SIG-M5 (cell line): ENCODE results near the gene CIRBP.

Experiments used
- DNase-seq: peaks from one replicate; lab custom pipeline; 2025; lab: John Stamatoyannopoulos, UW

Gene CIRBP

DNA sequence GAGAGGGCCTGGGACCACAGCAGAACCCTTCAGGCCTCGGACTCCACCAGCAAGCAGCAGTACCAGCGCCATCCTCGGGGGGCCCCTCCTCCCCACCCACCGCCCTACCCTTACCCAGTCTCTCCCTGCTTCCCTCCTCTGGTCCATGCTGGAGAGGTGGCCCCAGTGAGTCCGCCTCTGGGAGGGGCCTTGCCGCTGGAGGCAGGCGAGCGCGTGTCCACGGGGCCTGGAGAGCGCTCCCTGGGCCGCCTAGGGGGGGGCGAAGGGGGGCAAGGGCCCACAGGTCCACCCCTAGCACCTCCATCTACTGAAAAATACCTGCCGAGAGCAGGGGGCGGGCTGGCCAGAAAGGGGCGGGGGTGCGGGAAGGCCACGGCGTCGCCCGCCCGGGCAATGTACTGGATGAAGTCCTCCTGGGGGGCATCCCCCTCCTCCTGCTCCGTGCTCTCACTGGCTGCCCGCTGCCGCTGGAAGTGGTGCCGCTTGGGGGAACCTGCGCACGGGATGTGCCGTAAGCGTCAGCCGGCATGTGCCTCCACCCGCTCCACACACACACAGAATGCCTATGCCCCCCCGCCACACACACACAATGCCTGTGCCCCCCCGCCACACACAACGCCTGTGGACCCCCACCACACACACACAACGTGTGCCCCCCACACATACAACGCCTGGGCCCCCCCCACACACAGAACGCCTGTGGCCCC is 38.2 kb upstream of the CIRBP start:
- DNase-seq, result no peak

- DNase-seq, result no peak
These were observed 37.1 kb upstream of the CIRBP start for GRCh38 chr19:1231729-1232637.

DNA sequence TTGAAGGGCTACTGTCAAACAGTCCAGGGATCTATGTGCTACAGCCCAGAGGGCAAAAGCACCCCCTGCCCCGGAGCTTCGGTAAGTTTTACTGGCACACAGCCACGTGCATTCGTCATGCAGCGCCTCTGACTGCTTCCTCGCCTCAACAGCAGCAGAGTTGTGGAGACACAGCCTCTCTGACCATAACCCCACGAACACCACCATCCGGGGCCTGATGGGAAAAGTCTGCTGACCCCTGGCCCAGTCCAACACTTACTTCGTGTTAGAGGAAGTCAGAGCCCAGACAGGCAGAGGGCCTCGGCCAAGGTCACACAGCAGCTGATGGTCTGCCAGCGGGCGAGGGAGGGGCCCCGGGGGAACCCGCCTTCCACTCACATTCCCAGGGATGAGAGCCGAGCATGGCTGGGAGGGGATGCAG is 36.5 kb upstream of the CIRBP start:
- DNase-seq, result no peak

DNA sequence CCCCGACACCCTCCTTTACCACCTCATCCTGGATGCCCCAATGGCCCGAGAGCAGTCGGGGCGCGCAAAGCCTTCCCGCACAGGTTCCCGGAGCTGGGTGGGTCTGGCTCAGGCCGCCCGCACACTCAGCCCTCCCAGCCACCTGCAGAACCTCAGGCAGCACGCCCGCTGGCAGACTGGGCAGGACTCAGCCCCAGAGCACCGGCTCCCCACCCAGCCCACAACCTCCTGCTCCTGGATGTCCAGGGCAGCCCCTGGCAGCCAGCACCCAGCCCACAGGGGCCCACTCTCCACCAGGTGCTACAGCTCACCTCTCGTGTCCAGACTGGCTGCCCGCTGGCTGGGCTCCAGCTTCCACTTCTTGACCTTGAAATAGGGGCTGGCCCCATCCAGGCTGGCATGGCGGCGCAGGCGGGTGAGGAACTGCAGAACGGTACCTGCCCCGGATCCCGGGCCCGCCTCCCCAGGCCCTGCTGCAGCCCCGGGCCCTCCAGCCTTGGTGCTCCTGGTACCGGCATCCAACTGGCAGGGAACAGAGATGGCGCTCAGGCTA is 35.9 kb upstream of the CIRBP start:
- DNase-seq, result no peak

DNA sequence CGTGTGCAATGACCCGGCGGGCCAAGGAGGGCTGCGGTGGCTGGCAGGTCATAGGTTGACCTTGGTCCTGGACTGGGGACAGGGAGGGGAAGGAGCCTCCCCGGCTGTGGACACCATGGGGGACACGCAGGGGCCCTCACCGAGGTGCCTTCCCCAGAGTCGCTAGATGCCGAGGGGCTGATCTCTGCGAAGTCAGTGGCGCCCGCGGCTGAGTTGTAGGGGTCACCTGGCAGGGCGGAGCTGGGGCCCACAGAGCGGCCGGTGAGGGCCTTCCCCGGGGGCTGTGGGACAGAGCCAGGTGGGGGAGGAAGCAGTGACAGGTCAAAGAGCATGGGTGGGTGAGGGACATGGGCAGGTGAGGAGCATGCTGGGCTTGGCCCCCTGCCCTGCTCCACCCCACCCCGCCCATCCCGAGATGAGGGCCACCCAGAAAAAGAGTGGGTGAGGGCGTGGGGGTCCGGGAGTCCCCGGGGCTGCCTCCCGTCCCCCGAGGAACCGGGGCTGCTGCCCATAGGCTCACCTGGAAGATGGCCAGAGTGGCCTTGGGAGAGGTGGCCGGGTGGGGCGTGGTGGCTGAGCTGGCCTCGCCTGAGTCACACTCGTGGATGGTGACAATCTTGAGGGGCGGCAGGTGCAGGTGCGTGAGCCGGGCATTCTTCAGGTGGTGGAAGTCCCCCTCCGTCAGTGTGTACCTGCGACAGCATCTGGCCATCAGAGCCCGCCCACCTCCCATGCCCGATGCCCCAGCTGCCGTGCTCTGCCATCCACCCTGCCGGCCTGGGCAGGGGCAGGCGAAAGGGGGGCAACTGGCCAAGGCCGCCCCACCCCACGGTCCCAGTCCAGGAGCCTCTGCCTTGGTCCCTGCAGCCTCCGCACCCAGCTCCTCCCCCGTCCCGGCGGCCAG is 34.8 kb upstream of the CIRBP start:
- no peak for DNase-seq

- no peak for DNase-seq
These were observed 34.2 kb upstream of the CIRBP start for GRCh38 chr19:1234955-1235380.

- no peak for DNase-seq
These were observed 33.2 kb upstream of the CIRBP start for GRCh38 chr19:1235625-1236538.

DNA sequence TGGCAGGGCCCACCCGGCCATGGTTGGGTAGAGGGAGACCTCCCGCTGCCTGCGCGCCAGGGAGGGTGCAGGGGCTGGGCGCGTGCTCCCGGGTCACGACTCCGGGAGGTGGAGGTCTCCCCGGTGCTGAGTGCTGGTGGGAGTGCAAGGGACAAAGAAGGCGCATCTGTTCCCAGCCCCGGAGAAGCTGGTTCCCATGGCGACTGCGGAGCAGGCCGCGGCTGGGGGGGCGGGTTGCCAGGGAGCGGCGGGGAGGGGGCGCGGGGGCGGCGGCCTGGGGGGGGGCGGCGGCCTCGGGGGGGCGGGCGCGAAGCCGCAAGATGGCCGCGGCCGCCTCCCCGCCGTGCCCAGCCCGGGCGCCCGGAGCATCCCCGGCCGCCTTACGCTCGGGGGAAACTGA is 32.6 kb upstream of the CIRBP start:
- DNase-seq, result no peak

GRCh38 chr19:1237027-1237659 is 32.0 kb upstream of the CIRBP start:
- DNase-seq, result no peak

GRCh38 chr19:1237754-1238368 is 31.3 kb upstream of the CIRBP start, which contains the start of gene CBARP:
Gene CBARP, minus strand, starts transcription at chr19:1238005. Its CDS starts 1,905 bp downstream, at chr19:1236100.
- no peak for DNase-seq

DNA sequence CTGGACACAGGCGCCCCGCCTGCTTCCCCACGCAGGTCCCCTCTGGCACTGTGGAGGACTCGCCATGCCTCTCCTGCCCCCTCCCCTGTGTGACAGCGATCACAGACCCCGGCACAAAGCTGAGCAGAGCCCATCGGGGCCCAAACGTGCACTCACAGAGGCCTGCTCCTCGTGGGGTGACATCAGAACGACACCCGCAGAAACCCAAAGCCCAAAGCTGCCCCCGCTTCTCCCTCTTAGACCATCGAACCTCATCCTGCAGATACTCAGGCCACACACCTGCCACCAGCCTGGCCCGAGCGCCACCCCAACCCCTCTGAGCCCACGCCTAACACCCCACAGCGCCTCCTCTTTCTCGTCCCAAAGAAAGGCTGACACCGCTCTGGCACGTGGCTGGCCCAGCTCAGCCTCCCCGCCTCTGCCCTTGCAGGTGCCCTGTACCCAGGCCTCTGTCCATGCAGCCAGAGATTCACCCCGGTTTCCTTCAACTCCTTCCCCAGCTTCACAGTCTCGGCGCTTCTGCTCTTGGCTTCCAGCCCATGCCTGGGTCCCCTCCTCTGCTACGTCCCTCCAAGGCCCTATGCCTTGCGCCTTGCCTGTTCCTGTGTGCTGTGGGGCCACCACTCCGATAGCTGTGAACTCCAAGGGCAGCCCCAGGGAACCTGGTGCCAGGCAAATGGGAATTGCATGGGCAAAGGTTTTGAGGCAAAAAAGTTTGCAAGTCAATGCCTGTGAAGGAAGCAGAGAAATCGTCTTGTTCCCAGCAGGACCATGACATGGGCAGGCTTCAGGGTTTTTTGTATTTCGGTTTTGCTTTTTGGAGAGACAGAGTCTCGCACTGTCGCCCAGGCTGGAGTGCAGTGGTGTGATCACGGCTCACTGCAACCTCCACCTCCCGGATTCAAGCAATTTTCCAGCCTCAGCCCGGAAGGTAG is 30.5 kb upstream of the CIRBP start:
- DNase-seq, result no peak

DNA sequence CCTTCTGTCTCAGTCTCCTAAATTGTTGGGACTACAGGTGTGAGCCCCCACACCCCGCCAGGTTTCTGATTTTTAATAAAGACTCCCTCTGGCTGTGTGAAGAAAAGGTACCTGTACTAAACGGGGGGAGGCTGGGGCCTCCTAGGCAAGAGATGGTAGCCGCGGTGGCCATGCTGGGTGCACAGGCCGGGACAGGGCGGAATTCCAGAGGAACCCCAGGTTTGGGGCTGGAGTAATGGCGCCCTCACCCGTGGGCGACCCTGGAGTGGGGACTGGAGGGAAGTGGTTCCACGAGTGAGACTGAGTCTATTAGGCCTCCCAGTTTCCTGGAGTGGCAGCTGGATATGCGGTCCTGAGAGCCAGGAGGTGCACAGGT is 29.7 kb upstream of the CIRBP start:
- DNase-seq, result no peak

DNA sequence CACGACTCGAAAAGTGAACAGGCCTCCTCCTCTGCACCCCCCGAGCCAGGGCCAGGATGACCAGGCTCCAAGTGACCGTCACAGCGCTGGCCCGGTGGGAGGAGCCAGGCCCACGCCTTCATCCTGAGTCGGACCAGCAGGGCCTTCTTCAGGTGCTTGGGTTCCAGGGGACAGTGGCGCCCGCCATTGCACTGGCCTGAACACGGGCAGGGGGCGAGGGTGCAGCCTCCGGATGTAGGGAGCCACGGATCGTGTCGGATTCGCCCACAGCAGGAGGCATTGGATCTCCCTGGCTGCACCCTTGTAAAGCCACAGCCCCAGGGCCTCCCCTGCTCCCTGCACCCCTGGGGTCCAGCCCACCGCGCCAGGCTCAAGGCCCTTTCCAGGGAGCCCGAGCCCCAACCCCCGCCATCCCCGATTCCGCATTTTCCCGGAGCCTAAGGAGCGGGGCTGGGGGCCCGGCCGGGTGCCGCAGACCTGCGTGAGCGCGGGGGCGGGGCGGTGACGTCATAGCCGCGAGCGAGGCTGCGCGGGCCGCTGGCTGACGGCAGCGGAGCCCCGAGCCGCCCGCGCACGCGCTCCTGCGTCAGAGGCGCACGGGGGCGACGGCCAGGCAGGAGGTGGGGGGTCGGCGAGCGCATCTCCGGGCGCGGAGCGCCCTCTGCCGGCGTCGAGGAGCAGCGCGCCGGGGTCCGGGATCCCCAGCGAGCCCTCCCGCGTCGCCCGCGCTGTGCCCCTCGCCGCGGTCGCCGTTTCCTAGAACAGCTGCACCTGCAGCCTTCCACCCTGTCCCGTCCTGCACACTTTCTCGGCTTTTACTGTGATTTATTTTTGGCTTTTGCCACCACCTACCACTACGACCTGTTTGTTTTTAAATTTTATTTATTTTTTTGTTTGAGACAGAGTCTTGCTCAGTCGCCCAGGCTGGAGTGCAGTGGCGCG is 29.1 kb upstream of the CIRBP start:
- no peak for DNase-seq

GRCh38 chr19:1240925-1241324 is 28.2 kb upstream of the CIRBP start:
- no peak for DNase-seq

GRCh38 chr19:1241417-1242095 is 27.6 kb upstream of the CIRBP start, which contains the start of gene ATP5F1D:
Gene ATP5F1D, plus strand, starts transcription at chr19:1241751. Its CDS starts 100 bp downstream, at chr19:1241851.
- DNase-seq, result peak; percentile 39

GRCh38 chr19:1243768-1244692 is 25.1 kb upstream of the CIRBP start:
- DNase-seq, result no peak
